Measurements from ENCODE around the gene IRF8.
"Not testable (repeated sequence)": the region's sequence is repeated elsewhere in the genome, so short reads cannot be mapped to it uniquely, and the experiment has no call there.

The IRF8 gene

DNA sequence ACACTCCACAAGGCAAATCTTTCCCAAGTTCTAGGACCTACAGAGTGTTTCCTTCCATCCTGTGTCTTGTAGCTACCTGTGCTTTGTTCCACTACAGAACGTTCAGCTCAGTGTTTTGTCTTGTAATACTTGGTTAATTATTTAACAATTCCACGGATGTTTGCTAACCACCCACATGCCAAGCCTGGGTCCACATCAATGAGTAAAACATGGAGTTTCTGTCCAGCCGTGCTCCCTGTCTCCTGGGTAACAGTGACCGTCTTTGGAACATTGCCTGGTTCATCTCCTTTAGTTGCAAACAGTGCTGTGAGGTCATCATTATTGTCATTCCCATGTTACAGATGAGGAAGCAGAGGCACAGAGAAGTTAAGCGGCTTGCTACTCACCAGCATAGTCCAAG is 41.3 kb downstream of the IRF8 start:
- no peak for DNase-seq

- no peak for DNase-seq
Observed at GRCh38 chr16:85941863-85942644, 43.1 kb downstream of the IRF8 start.

- DNase-seq, result not testable (repeated sequence)
Observed at GRCh38 chr16:85942659-85943058, 43.7 kb downstream of the IRF8 start.

DNA sequence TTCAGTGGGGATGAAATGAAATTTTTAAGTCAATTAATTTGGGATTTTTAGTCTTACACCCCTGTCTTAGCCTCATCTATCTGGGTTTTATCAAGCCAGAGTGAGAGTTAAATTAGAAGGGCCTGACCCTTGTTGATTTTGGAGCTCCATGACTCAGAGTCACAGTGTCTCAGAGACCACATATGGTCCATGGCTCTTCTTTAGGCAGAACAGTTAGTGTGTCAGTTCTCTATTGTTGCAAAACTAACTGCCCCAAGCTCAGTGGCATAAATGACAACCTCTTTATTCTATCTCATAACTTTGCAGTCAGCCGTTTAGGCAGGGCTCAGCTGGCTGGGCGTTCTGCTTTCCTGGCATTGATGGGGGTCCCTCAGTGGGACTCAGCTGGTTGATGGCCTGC is 44.7 kb downstream of the IRF8 start:
- no peak for DNase-seq

GRCh38 chr16:85944572-85945423 is 45.8 kb downstream of the IRF8 start:
- no peak for DNase-seq

- DNase-seq, result no peak
Observed at GRCh38 chr16:85945424-85945751, 46.4 kb downstream of the IRF8 start.

GRCh38 chr16:85946541-85947124 is 47.7 kb downstream of the IRF8 start:
- DNase-seq, result no peak

- no peak for DNase-seq
Observed at GRCh38 chr16:85947230-85948137, 48.5 kb downstream of the IRF8 start.

DNA sequence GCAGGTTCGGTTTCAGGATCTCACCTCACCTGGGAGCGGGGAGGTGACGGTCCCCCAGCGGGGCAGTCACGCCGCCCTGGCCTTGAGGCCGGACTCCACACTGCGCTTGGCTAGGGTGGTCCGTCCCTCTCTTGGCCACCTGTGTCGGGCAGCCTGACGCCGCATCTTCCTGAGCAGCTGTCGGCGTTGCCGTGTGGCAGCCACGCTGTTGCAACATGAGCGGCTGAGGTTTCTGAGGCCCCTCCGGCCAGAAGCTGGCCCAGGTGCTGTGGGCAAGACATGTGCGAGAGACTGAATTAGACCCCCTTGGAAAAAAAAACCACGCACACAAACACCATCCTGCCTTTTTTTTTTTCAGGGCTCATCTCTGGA is 49.2 kb downstream of the IRF8 start:
- no peak for DNase-seq

DNA sequence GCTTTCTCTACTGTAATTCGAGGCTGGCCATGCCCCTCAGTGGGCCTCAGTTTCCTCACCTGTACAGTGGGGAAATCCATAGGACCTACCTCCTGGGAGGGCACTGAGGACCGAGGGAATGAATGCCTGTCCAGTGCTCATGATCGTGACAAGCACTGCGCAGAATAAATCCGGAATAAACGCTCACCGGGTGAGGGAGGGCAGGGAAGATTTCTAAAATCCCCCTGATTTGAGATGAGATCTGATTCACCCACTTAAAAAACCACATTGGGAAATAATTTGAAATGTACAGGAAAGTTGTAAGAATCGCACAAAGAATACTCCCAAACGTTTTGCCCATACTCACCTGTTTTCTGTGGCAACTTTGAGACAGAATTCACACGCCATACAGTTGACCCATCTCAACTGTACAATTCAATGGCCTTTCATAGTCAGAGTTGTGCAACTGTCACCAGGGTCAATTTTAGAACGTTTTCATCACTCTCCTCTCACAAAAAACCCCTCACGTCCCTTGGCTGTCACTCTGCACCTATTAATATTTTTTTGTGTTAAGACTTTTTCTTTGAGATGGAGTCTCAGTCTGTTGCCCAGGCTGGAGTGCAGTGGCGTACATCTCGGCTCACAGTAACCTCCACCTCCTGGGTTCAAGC is 49.8 kb downstream of the IRF8 start:
- no peak for DNase-seq

GRCh38 chr16:85950136-85950918 is 51.4 kb downstream of the IRF8 start:
- no peak for DNase-seq

DNA sequence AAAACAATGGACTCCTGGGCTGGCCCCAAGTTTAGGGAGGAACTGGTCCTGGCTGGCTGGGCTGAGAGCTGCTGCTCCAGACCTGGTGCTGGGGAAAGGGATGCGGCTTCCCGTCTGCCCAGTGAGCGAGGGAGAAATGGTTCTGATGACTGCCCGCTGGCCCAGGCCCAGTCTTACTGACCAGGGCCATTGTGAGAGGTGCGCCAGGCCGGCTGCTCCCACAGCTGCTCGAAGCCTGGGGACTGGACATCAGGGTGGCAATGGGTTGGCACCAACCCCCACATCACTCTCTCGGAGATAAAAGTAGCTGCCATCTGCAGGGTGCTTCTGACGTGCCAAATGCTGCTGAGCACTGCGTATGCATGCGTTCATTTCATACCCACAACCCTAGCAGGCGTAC is 53.2 kb downstream of the IRF8 start:
- DNase-seq, result no peak

- DNase-seq, result no peak
Observed at GRCh38 chr16:85952811-85953210, 53.8 kb downstream of the IRF8 start.

GRCh38 chr16:85954927-85955519 is 56.1 kb downstream of the IRF8 start:
- DNase-seq, result no peak

GRCh38 chr16:85955566-85955965 is 56.6 kb downstream of the IRF8 start:
- DNase-seq, result no peak

DNA sequence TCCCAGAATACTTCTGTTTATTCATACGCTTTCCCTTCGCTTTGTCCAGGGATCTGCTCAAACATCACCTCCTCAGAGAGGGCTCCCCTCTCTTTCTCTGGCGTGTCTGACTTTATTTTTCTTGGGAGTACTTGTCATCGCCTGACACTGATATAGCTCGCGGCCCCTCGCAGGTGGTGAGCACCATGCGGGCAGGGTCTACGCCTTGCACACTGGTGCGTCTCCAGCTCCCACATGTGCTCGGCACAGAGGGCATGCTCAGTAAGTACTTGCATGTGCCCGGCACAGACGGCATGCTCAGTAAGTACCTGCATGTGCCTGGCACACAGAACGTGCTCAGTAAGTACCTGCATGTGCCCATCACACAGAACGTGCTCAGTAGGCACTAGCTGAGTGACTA is 57.5 kb downstream of the IRF8 start:
- no peak for DNase-seq

- DNase-seq, result no peak
Observed at GRCh38 chr16:85958731-85959130, 59.8 kb downstream of the IRF8 start.

DNA sequence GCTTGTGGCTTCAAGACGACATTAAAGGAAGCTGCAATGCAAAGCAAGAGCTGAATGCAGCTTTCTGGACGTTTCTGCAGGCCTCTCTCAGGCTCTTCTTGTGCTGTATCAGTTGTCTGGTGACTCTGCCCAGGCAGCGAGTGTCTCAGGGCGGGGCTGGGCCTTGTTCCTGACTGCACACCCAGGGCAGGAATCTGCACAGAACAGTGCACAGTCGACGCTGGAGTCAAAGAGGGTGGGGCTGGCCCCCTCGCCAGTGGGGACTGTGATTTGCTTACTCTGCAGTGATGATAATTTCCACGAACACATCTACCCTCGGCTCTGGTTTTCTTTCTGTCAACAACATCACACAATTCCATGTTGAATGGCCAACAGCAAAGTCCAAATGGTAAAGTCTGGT is 60.7 kb downstream of the IRF8 start:
- no peak for DNase-seq

DNA sequence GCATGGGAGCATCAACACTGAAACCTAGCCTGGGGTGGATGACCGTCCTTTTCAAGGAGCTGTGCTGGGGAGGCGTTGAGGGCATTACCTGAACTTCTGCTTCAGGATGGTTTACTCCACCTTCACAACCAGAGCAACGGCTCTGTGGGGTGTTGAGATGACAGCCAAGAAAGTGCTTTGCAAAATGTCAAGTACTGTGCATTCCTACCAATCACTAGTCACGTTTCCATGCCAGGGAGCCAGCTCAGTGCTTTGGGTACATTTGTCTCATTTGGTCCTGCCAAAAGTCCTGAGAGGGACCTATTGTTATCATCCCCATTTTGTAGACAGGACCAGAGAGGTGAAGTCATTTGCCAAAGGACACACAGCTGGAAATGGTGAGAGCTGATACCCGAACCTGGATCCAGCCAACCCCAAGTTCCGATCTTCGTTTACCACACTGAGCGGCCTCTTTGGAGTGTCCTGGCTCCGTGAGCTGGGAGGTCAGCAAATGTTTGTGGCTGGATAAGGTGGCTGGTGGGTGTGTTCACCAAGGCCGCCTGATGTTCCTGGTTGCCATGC is 61.6 kb downstream of the IRF8 start:
- no peak for DNase-seq

- no peak for DNase-seq
Observed at GRCh38 chr16:85961988-85962915, 63.3 kb downstream of the IRF8 start.

Measured in activated CD4-positive, alpha-beta T cell treated with anti-CD3 and anti-CD28 coated beads for 1 hour (primary cell).